Activated CD4-positive, alpha-beta T cell treated with anti-CD3 and anti-CD28 coated beads, Interleukin-2, amount 10 ng/mL, durations not matched to agents 7 days and 5 days (primary cell): ENCODE results near the gene MAIP1. TPM values are rescaled to one million over a fixed set of nuclear protein-coding genes. Genes with fewer than 3 reads are reported as not detected.

Source experiments
- CTCF ChIA-PET: fragments of 350-600 bp; sonication (Branson Sonifier 250); formaldehyde crosslinking; loops from one replicate; lab custom pipeline; 2021; ENCODE audit warnings: antibody characterized with exemption; lab: Charles Lee
- POLR2A ChIA-PET: fragments of 350-600 bp; sonication (Branson Sonifier 250); formaldehyde crosslinking; loops from one replicate; lab custom pipeline; 2021; ENCODE audit warnings: antibody characterized with exemption; lab: Charles Lee
- DNase-seq: peaks from one replicate; pipeline ENCODE4 v3.0.0-alpha.2; 2020
- H3K27ac Mint-ChIP-seq: one replicate; pipeline ENCODE4 v1.8.0; 2021; ENCODE audit warnings: mild to moderate bottlenecking, moderate library complexity, mixed read lengths
- H3K27me3 Mint-ChIP-seq: one replicate; pipeline ENCODE4 v1.8.0; 2021; ENCODE audit warnings: mixed read lengths
- H3K36me3 Mint-ChIP-seq: one replicate; pipeline ENCODE4 v1.8.0; 2021; ENCODE audit warnings: low read depth, mixed read lengths
- H3K4me1 Mint-ChIP-seq: one replicate; pipeline ENCODE4 v1.8.0; 2021; ENCODE audit warnings: mixed read lengths
- H3K4me3 Mint-ChIP-seq: one replicate; pipeline ENCODE4 v1.8.0; 2021; ENCODE audit warnings: mild to moderate bottlenecking, moderate library complexity, mixed read lengths
- H3K9me3 Mint-ChIP-seq: one replicate; pipeline ENCODE4 v1.8.0; 2021; ENCODE audit warnings: mixed read lengths
- total RNA-seq, 2 experiments: library from RNA; stranded (reverse); gene quantifications; one replicate each; pipeline ENCODE4 v1.2.3, GENCODE V29; 2021

Gene MAIP1
- total RNA-seq, 2 experiments from 2014 or later: 20.6 to 20.7 TPM

- CTCF ChIA-PET: interaction anchor here (1.0 to 1.4 kb wide), 2 partner anchors 15 to 17 kb away, joined by 3 to 4 read pairs; no protein-coding TSS in a partner anchor
- no peak for DNase-seq
- Mint-ChIP-seq H3K27ac (peak overlapping the region; percentile 95), H3K36me3 (peaks cover 13% of the 10 kb centered on the region), H3K4me3 (peak overlapping the region; percentile 99), H3K27me3 (no peaks in the 10 kb centered on the region), H3K4me1 (peaks cover 62% of the 10 kb centered on the region), H3K9me3 (no peaks in the 10 kb centered on the region)
- POLR2A ChIA-PET: no interaction called here
Measured at GRCh38 chr2:199956062-199956380, 639 bp downstream of the MAIP1 start.

GRCh38 chr2:199958014-199958413 is 2.6 kb downstream of the MAIP1 start:
- no peak for DNase-seq
- ChIA-PET CTCF (interaction anchor here (0.7 to 1.1 kb wide), 2 partner anchors 14 to 29 kb away, joined by 3 to 5 read pairs; no protein-coding TSS in a partner anchor), POLR2A (no interaction called here)
- Mint-ChIP-seq H3K4me3 (no peak overlapping the region), H3K36me3 (peaks cover 27% of the 10 kb centered on the region), H3K4me1 (peaks cover 54% of the 10 kb centered on the region), H3K27ac (no peak overlapping the region), H3K9me3 (no peaks in the 10 kb centered on the region), H3K27me3 (no peaks in the 10 kb centered on the region)

- Mint-ChIP-seq H3K27me3 (no peaks in the 10 kb centered on the region), H3K4me1 (peaks cover 26% of the 10 kb centered on the region), H3K9me3 (no peaks in the 10 kb centered on the region), H3K27ac (no peak overlapping the region), H3K36me3 (peaks cover 43% of the 10 kb centered on the region), H3K4me3 (no peak overlapping the region)
- ChIA-PET CTCF (interaction anchor here (1.9 kb wide), 1 partner anchor 17 kb away, joined by 4 read pairs; no protein-coding TSS in a partner anchor), POLR2A (no interaction called here)
- no peak for DNase-seq
Measured at GRCh38 chr2:199962203-199962602, 6.8 kb downstream of the MAIP1 start.

GRCh38 chr2:199966405-199966804 is 11.0 kb downstream of the MAIP1 start:
- CTCF ChIA-PET: interaction anchor here (1.4 to 1.8 kb wide), 2 partner anchors 14 to 543 kb away, joined by 4 read pairs; partner anchors contain the start of gene KCTD18
- no peaks in the 10 kb centered on the region for H3K27me3 Mint-ChIP-seq
- H3K36me3 Mint-ChIP-seq: peaks cover 28% of the 10 kb centered on the region
- peaks cover 8% of the 10 kb centered on the region for H3K4me1 Mint-ChIP-seq
- no peak overlapping the region for H3K27ac Mint-ChIP-seq
- no peak for DNase-seq
- H3K9me3 Mint-ChIP-seq: no peaks in the 10 kb centered on the region
- POLR2A ChIA-PET: no interaction called here
- no peak overlapping the region for H3K4me3 Mint-ChIP-seq

- Mint-ChIP-seq H3K4me1 (peaks cover 4% of the 10 kb centered on the region), H3K27me3 (no peaks in the 10 kb centered on the region), H3K27ac (no peak overlapping the region), H3K36me3 (peaks cover 24% of the 10 kb centered on the region), H3K4me3 (no peak overlapping the region), H3K9me3 (no peaks in the 10 kb centered on the region)
- POLR2A ChIA-PET: no interaction called here
- CTCF ChIA-PET: interaction anchor here (1.4 to 1.8 kb wide), 2 partner anchors 15 to 543 kb away, joined by 4 read pairs; partner anchors contain the start of gene KCTD18
- DNase-seq: no peak
Measured at GRCh38 chr2:199966976-199967375, 11.6 kb downstream of the MAIP1 start.

- no peaks in the 10 kb centered on the region for H3K9me3 Mint-ChIP-seq
- no peaks in the 10 kb centered on the region for H3K4me1 Mint-ChIP-seq
- H3K27ac Mint-ChIP-seq: no peak overlapping the region
- no peaks in the 10 kb centered on the region for H3K27me3 Mint-ChIP-seq
- H3K4me3 Mint-ChIP-seq: no peak overlapping the region
- ChIA-PET CTCF (interaction anchor here (1.8 kb wide), 1 partner anchor 542 kb away, joined by 4 read pairs; the partner anchor contains the start of gene KCTD18), POLR2A (no interaction called here)
- H3K36me3 Mint-ChIP-seq: peaks cover 16% of the 10 kb centered on the region
- DNase-seq: no peak
Measured at GRCh38 chr2:199968126-199968525, 12.7 kb downstream of the MAIP1 start.

- no peaks in the 10 kb centered on the region for H3K4me1 Mint-ChIP-seq
- no peak overlapping the region for H3K4me3 Mint-ChIP-seq
- no peak for DNase-seq
- H3K9me3 Mint-ChIP-seq: no peaks in the 10 kb centered on the region
- POLR2A ChIA-PET: no interaction called here
- no peak overlapping the region for H3K27ac Mint-ChIP-seq
- peaks cover 8% of the 10 kb centered on the region for H3K36me3 Mint-ChIP-seq
- CTCF ChIA-PET: interaction anchor here (0.8 kb wide), 1 partner anchor 14 kb away, joined by 3 read pairs; no protein-coding TSS in a partner anchor
- H3K27me3 Mint-ChIP-seq: no peaks in the 10 kb centered on the region
Measured at GRCh38 chr2:199972088-199972626, 16.8 kb downstream of the MAIP1 start.

- Mint-ChIP-seq H3K27me3 (no peaks in the 10 kb centered on the region), H3K27ac (no peak overlapping the region), H3K36me3 (peaks cover 6% of the 10 kb centered on the region), H3K4me1 (peaks cover 12% of the 10 kb centered on the region), H3K4me3 (no peak overlapping the region), H3K9me3 (no peaks in the 10 kb centered on the region)
- DNase-seq: no peak
- POLR2A ChIA-PET: no interaction called here
- CTCF ChIA-PET: interaction anchor here (0.8 to 1.5 kb wide), 9 partner anchors 10 to 507 kb away, joined by 3 to 4 read pairs (median 3); no protein-coding TSS in a partner anchor
Measured at GRCh38 chr2:199973703-199974102, 18.3 kb downstream of the MAIP1 start.

GRCh38 chr2:199975273-199975895 is 20.0 kb downstream of the MAIP1 start:
- DNase-seq: no peak
- H3K4me1 Mint-ChIP-seq: peaks cover 22% of the 10 kb centered on the region
- POLR2A ChIA-PET: no interaction called here
- H3K4me3 Mint-ChIP-seq: no peak overlapping the region
- no peaks in the 10 kb centered on the region for H3K9me3 Mint-ChIP-seq
- H3K36me3 Mint-ChIP-seq: peaks cover 6% of the 10 kb centered on the region
- H3K27me3 Mint-ChIP-seq: no peaks in the 10 kb centered on the region
- CTCF ChIA-PET: interaction anchor here (0.8 to 1.7 kb wide), 2 partner anchors 205 to 506 kb away, joined by 3 to 6 read pairs; no protein-coding TSS in a partner anchor
- H3K27ac Mint-ChIP-seq: no peak overlapping the region

- POLR2A ChIA-PET: no interaction called here
- Mint-ChIP-seq H3K4me3 (no peak overlapping the region), H3K36me3 (peaks cover 6% of the 10 kb centered on the region), H3K27ac (peak overlapping the region; percentile 26), H3K27me3 (no peaks in the 10 kb centered on the region), H3K4me1 (peaks cover 22% of the 10 kb centered on the region), H3K9me3 (no peaks in the 10 kb centered on the region)
- DNase-seq: peak; percentile 12
- CTCF ChIA-PET: interaction anchor here (1.0 kb wide), 1 partner anchor 9 kb away, joined by 3 read pairs; no protein-coding TSS in a partner anchor
Measured at GRCh38 chr2:199977984-199978415, 22.6 kb downstream of the MAIP1 start.

- Mint-ChIP-seq H3K36me3 (peaks cover 6% of the 10 kb centered on the region), H3K27ac (no peak overlapping the region), H3K4me1 (peaks cover 22% of the 10 kb centered on the region), H3K27me3 (no peaks in the 10 kb centered on the region), H3K9me3 (no peaks in the 10 kb centered on the region), H3K4me3 (no peak overlapping the region)
- CTCF ChIA-PET: interaction anchor here (0.8 to 1.7 kb wide), 6 partner anchors 10 to 504 kb away, joined by 3 to 10 read pairs (median 3); no protein-coding TSS in a partner anchor
- no peak for DNase-seq
- POLR2A ChIA-PET: interaction anchor here (0.6 kb wide), 1 partner anchor 60 kb away, joined by 3 read pairs; no protein-coding TSS in a partner anchor
Measured at GRCh38 chr2:199979398-199979797, 24.0 kb downstream of the MAIP1 start.

- H3K36me3 Mint-ChIP-seq: peaks cover 6% of the 10 kb centered on the region
- H3K27ac Mint-ChIP-seq: no peak overlapping the region
- peak; percentile 86 for DNase-seq
- ChIA-PET POLR2A (no interaction called here), CTCF (interaction anchor here (0.6 to 1.7 kb wide), 8 partner anchors 9 to 1447 kb away, joined by 3 to 10 read pairs (median 3); no protein-coding TSS in a partner anchor)
- no peaks in the 10 kb centered on the region for H3K9me3 Mint-ChIP-seq
- no peaks in the 10 kb centered on the region for H3K27me3 Mint-ChIP-seq
- H3K4me1 Mint-ChIP-seq: peaks cover 22% of the 10 kb centered on the region
- no peak overlapping the region for H3K4me3 Mint-ChIP-seq
Measured at GRCh38 chr2:199979832-199980628, 24.6 kb downstream of the MAIP1 start.
